GM06990 (cell line): Measurements from ENCODE around the gene SVIL.

Source experiments
- DNase-seq: peaks from one replicate; pipeline ENCODE4 v3.0.0-alpha.2; 2011; ENCODE audit not compliant: insufficient read length; ENCODE audit errors: extremely low read depth
- H3K27me3 ChIP-seq: replicated peaks from 2 replicates; pipeline ENCODE4 v1.6.0; 2011; ENCODE audit warnings: low read length; ENCODE audit not compliant: control insufficient read depth, insufficient read depth
- H3K36me3 ChIP-seq: 2 replicates; pipeline ENCODE4 v1.5.1; 2011; ENCODE audit warnings: low read length; ENCODE audit not compliant: control insufficient read depth, insufficient read depth
- H3K4me3 ChIP-seq: replicated peaks from 2 replicates; pipeline ENCODE4 v1.5.1; 2011; ENCODE audit warnings: low read depth, mild to moderate bottlenecking, control low read depth, low read length
- TF ChIP-seq, protein P1 (sequence below): IDR thresholded peaks from 2 replicates; pipeline ENCODE4 v1.5.1; 2011; ENCODE audit warnings: low read length, control low read depth, mild to moderate bottlenecking, inconsistent platforms; ENCODE audit not compliant: insufficient read depth, poor library complexity, severe bottlenecking

Gene SVIL

GRCh38 chr10:29428486-29428885, 206.3 kb downstream of the SVIL start:
- DNase-seq: no peak
- Histone ChIP-seq H3K27me3 (no peaks in the 10 kb centered on the region), H3K36me3 (no peaks in the 10 kb centered on the region), H3K4me3 (no peak overlapping the region)
- TF ChIP-seq, protein P1, sequence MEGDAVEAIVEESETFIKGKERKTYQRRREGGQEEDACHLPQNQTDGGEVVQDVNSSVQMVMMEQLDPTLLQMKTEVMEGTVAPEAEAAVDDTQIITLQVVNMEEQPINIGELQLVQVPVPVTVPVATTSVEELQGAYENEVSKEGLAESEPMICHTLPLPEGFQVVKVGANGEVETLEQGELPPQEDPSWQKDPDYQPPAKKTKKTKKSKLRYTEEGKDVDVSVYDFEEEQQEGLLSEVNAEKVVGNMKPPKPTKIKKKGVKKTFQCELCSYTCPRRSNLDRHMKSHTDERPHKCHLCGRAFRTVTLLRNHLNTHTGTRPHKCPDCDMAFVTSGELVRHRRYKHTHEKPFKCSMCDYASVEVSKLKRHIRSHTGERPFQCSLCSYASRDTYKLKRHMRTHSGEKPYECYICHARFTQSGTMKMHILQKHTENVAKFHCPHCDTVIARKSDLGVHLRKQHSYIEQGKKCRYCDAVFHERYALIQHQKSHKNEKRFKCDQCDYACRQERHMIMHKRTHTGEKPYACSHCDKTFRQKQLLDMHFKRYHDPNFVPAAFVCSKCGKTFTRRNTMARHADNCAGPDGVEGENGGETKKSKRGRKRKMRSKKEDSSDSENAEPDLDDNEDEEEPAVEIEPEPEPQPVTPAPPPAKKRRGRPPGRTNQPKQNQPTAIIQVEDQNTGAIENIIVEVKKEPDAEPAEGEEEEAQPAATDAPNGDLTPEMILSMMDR: no peak

DNA sequence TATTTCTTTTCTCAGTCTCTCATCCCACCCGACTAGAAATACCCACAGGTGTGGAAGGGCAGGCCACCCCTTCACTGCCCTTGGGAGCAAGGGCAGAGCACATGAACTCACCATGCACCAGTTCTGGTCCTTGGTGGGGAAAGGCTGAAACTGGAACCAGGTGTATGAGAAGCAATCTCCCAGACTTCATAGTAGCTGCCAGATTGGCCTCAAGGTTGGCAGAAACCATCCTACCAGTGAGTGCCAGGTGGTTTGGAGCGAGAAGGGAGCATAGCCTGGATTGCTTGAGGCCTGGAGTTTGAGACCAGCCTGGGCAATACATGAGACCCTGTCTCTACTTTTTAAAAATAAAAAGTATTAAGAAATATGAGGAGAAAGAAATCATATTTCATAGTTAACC, 207.1 kb downstream of the SVIL start:
- DNase-seq: no peak
- no peaks in the 10 kb centered on the region for H3K36me3 ChIP-seq
- no peaks in the 10 kb centered on the region for H3K27me3 ChIP-seq
- TF ChIP-seq, protein P1: no peak
- no peak overlapping the region for H3K4me3 ChIP-seq

GRCh38 chr10:29426420-29426819, 208.4 kb downstream of the SVIL start:
- no peak for DNase-seq
- Histone ChIP-seq H3K27me3 (no peaks in the 10 kb centered on the region), H3K36me3 (peaks cover 6% of the 10 kb centered on the region), H3K4me3 (no peak overlapping the region)
- TF ChIP-seq, protein P1: no peak

- H3K4me3 ChIP-seq: no peak overlapping the region
- H3K27me3 ChIP-seq: no peaks in the 10 kb centered on the region
- TF ChIP-seq, protein P1: no peak
- H3K36me3 ChIP-seq: peaks cover 9% of the 10 kb centered on the region
- DNase-seq: no peak
Observed at GRCh38 chr10:29424017-29424416, 210.8 kb downstream of the SVIL start.

DNA sequence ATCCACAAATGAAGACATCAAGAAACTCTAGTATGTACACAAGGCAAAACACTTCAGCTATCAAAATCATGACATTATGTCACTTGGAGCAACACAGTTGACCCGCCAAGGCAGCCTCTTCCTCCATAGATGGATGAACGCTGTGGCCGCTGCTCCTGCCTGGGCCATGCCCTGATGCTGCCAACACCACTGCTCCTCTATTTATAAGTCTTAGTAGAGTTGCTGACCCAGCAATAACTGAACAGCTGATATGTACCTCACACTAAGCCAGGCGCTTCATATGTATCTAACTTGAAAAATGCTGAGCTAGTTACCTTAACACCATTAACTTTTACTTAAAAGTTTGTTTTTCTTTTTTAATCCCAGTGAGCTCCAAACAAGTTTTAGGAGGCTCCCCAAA, 214.0 kb downstream of the SVIL start:
- peaks cover 9% of the 10 kb centered on the region for H3K36me3 ChIP-seq
- H3K27me3 ChIP-seq: no peaks in the 10 kb centered on the region
- no peak for DNase-seq
- no peak overlapping the region for H3K4me3 ChIP-seq
- TF ChIP-seq, protein P1: no peak

DNA sequence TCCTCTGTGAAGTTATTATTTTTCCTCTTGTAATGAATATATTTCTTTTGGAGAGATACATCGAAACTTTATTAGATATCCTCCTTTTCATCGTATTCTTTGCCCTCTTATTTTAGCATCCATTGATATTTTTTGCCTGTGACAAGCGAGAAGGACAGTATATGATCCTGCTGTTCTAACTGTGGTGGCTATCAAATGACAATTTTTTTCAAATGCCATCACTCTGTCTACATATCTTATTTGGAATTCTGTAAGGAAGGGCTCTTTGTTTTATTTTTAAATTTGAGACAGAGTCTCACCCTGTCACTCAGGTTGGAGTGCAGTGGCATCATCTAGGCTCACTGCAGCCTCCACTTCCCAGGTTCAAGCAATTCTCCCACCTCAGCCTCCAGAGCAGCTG, 217.4 kb downstream of the SVIL start:
- Histone ChIP-seq H3K4me3 (no peak overlapping the region), H3K27me3 (no peaks in the 10 kb centered on the region), H3K36me3 (peaks cover 9% of the 10 kb centered on the region)
- DNase-seq: no peak
- TF ChIP-seq, protein P1: no peak
